ENCODE results near the gene HDDC3.

HDDC3 gene, protein sequence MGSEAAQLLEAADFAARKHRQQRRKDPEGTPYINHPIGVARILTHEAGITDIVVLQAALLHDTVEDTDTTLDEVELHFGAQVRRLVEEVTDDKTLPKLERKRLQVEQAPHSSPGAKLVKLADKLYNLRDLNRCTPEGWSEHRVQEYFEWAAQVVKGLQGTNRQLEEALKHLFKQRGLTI

GRCh38 chr15:90931828-90932659 lies at the start of gene HDDC3:
Gene HDDC3, minus strand, starts transcription at chr15:90932549. Its CDS starts 9 bp downstream, at chr15:90932540.
- peak; percentile 69 for FAIRE-seq

DNA sequence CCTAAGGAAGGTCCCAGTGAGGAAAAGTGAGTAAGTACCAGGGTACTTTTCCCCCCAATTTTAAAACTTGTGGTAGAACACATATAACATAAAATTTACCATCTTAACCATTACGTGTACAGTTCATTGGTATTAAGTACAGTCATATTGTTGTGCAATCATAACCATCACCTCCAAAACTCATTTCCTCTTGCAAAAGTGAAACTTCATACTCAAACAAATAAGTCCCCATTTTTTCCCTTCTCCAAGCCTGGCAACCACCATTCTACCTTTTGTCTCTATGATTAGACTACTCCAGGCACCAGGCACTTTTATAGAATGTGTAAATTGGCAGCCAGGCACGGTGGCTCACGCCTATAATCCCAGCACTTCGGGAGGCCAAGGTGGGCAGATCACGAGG lies 49.8 kb upstream of the HDDC3 start:
- DNase-seq (ENCODE audit: insufficient read length, low spot score): no peak
- FAIRE-seq: no peak

More at GRCh38 chr15:90931828-90932659, at the start of gene HDDC3:
- DNase-seq (ENCODE audit: insufficient read length, low spot score): peak; percentile 65

- FAIRE-seq (peak; percentile 89), DNase-seq (ENCODE audit: insufficient read length, low spot score) (no peak)
Measured at GRCh38 chr15:90981681-90982080, 49.3 kb upstream of the HDDC3 start.

- DNase-seq (ENCODE audit: insufficient read length, low spot score): no peak
- FAIRE-seq: no peak
Measured at GRCh38 chr15:90979582-90979981, 47.2 kb upstream of the HDDC3 start.

DNA sequence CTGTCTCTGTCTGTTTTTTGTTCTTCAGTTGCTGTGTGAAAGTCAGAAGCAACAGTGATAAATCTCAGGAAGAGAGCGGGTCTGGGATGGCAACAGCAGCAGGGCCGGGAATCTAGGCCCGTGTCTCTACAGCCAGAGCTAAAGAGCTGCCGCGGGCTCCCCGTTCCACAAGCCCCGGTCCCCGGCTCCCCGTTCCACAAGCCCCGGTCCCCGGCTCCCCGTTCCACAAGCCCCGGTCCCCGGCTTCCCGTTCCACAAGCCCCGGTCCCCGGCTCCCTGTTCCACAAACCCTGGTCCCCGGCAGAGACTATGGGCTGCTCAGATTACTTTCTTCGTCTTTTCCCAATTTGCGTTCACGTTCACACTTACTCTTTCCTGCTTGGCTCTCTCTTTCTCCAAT lies 41.9 kb upstream of the HDDC3 start:
- DNase-seq (ENCODE audit: insufficient read length, low spot score): no peak
- no peak for FAIRE-seq

DNA sequence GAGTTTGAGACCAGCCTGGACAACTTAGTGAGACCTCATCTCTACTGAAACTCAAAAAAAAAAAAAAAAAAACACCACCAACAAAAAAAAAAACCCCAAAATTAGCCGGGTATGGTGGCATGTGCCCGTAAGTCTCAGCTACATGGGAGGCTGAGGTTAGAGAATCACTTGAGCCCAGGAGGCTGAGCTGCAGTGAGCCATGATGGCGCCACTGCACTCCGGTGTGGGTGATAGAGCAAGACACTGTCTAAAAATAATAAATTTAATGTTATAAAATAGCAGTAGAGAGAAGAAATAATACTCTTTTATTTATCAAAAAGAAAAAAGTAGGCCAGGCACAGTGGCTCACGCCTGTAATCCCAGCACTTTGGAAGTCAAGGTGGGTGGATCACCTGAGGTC lies 39.8 kb upstream of the HDDC3 start:
- DNase-seq (ENCODE audit: insufficient read length, low spot score) (no peak), FAIRE-seq (no peak)

DNA sequence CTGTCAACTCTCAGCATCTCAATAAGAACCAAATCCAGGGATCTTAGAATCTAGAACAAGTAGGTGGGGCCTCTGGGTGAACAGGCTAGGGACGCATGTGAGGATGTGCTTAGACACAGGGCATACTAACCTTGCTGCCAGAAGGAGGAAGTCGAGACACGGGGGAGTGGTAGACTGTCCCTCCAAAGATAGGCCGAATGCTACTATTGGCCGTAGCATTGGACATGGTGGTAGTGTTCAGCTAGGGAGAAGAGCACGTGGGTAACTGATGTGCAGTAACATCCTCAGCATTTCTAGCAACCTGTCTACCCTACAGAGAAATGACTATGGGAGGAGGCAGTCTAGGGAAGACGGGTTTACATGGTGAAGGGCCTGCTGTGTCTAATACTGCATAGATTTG lies 37.9 kb upstream of the HDDC3 start:
- FAIRE-seq: no peak
- no peak for DNase-seq (ENCODE audit: insufficient read length, low spot score)

DNA sequence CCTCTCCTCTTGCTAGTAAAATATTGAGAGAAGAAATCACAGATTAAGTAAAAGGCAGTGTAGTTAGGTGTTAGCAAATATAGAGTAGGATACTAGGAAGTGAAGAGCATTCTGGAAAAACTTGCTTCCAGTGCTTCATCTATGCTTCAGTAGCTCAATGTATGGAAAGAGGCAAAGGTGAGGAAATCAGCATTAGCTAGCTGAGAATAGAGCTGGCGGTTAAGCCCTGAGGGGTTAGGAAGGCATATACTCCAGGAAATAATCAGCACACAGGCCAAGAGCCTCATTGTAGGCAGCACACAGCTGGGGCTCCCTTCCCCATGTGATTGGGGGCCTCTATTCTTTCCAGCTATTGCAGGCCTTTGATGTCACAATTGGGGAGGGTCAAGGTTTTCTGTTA lies 36.1 kb upstream of the HDDC3 start:
- FAIRE-seq (no peak), DNase-seq (ENCODE audit: insufficient read length, low spot score) (no peak)

DNA sequence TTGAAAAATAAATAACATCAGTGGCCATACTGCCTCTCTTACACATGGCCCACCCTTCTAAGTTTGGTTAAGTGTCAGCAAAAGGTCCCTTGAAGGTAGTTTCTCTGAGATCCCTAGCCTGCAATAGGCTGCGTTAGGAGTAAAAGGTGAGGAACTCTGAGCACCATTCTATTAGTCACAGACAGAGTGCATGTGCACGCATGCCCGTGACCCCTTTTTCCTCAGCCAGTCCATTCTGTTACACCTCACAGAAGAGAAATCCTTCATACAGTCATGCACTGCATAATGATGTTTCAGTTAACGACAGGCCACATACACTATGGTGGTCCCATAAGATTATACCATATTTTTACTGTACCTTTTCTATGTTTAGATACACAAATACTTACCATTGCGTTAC lies 34.9 kb upstream of the HDDC3 start:
- DNase-seq (ENCODE audit: insufficient read length, low spot score) (no peak), FAIRE-seq (no peak)

DNA sequence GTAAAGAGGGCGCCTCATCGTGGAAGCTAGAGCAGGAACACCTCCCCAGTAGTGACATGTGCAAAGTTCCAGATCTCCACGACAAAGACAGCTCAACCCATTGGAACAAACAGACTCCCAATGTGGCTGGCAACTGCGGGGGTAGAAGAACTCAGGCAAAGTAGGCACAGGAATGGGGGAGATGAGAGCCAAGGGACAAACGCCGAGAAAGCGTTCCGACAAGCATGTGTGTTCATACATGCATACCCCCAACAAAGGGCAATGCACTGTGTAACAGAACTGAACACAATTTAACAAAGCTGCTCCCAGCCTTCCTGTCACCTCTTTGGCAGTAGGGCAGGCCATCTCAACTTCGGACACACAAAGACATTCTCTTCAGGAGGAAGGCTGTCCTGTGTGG lies 33.9 kb upstream of the HDDC3 start:
- no peak for DNase-seq (ENCODE audit: insufficient read length, low spot score)
- no peak for FAIRE-seq

GRCh38 chr15:90962021-90962420 lies 29.7 kb upstream of the HDDC3 start:
- DNase-seq (ENCODE audit: insufficient read length, low spot score) (no peak), FAIRE-seq (no peak)

DNA sequence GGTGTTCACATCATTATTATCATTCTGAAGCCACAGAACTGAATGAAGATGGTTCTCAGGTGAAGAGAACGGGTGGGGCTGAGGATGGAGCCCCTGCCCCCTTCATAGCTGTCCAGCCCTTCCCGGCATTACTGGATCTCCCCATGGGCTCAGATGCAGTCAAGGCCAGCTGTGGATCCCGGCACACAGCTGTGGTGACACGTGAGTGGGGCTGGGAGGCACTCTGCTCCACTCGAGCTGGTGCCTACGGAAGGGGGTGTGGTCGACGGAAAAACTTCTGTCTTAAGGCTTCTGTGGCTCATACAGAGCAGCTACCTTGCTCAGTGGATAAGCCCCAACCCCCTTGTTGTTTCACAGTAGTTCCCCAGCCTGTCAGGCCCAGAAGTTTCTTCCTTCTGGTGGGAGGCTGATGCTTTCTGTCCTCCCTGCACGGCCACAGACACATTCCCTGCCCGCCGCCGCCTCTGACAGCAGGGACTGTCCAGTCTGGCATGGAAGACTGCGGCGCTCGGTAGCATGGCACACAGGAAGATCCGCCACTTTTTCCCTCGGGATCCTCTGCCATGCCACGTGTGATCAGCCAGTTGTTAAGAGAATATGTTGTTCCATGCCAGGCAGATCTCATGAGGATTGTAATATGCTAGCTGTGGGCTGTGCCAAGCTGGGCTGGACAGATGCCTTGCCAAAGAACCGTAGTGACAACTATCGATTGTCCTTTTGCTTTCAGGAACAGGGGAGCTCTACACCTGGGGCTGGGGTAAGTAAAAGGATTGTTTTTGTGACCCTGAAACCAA lies 28.1 kb upstream of the HDDC3 start:
- no peak for DNase-seq (ENCODE audit: insufficient read length, low spot score)
- FAIRE-seq: no peak

DNA sequence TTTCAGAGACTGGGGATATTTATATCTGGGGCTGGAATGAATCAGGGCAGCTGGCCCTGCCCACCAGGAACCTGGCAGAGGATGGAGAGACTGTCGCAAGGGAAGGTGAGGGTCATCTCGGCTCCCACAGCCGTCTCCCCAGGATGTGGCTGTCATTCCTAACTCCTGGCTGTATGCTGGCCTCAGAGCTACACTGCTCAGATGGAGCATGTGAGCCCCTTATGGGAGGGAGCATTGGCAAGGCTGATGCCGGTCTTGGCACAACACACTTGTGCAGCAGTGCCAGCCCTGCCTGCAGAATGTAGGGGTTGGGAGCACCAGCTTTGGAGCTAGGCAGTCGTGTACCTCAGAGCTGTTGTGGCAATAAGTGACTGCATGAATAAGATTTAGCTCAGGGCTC lies 27.5 kb upstream of the HDDC3 start:
- DNase-seq (ENCODE audit: insufficient read length, low spot score): no peak
- FAIRE-seq: no peak

DNA sequence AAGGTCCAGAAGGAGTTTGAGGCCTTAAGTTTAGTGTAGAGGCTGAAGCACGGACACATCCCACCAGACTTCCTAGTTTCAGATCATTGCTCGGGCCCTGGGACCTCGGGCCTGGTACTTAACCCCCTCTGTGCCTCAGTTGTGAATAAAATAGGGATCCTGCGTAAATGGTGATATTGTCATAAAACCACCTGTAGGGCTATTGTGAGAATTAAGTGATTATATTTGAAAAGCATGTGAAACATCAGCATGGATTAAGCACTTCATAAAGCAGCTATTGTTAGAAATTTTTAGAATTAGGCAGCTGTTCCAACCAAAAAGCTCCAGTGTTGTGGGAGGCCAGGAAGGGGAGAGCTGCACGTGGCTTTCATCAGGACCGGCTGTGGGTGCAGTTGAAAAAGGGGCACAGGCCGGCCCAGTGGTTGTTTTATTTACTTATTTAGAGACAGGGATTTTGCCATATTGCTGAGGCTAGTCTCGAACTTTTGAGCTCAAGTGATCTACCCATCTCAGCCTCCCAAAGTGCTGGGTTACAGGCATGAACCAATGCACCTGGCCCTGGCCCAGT lies 26.8 kb upstream of the HDDC3 start:
- FAIRE-seq (no peak), DNase-seq (ENCODE audit: insufficient read length, low spot score) (no peak)

GRCh38 chr15:90957791-90958190 lies 25.4 kb upstream of the HDDC3 start:
- DNase-seq (ENCODE audit: insufficient read length, low spot score) (no peak), FAIRE-seq (no peak)

DNA sequence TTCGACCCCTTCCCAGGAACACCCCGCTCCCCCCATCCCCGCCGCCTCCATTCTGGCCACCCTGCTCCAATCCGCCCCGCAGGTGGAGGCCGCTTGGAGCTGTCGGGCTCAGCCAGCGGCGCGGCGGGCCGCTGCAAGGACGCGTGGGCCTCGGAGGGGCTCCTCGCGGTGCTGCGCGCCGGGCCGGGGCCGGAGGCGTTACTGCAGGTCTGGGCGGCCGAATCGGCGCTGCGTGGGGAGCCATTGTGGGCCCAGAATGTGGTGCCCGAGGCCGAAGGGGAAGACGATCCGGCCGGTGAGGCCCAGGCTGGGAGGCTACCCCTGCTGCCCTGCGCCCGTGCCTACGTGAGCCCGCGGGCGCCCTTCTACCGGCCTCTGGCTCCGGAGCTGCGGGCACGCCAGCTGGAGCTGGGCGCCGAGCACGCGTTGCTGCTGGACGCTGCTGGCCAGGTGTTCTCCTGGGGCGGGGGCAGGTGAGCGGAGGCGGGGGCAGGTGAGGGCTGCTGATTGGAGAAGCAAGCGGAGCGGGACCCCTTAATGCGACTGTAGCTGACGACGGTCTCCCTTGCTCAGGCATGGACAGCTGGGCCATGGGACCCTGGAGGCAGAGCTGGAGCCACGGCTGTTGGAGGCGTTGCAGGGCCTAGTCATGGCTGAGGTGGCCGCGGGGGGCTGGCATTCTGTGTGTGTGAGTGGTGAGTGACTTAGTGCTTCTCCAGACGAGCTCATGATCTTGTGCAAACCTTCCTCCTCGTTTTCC lies 24.9 kb upstream of the HDDC3 start:
- FAIRE-seq (no peak), DNase-seq (ENCODE audit: insufficient read length, low spot score) (no peak)

- peak; percentile 92 for DNase-seq (ENCODE audit: insufficient read length, low spot score)
- peak; percentile 45 for FAIRE-seq
Measured at GRCh38 chr15:90956274-90957030, 24.1 kb upstream of the HDDC3 start.

- DNase-seq (ENCODE audit: insufficient read length, low spot score) (no peak), FAIRE-seq (peak; percentile 76)
Measured at GRCh38 chr15:90955624-90956273, 23.4 kb upstream of the HDDC3 start.

Data from GM19239 (cell line).